ENCODE results near the gene CIRBP. TPM values are rescaled to one million over a fixed set of nuclear protein-coding genes. Genes with fewer than 3 reads are reported as not detected.

The CIRBP gene
- total RNA-seq, 1 experiment from 2014 or later, result 263 TPM

DNA sequence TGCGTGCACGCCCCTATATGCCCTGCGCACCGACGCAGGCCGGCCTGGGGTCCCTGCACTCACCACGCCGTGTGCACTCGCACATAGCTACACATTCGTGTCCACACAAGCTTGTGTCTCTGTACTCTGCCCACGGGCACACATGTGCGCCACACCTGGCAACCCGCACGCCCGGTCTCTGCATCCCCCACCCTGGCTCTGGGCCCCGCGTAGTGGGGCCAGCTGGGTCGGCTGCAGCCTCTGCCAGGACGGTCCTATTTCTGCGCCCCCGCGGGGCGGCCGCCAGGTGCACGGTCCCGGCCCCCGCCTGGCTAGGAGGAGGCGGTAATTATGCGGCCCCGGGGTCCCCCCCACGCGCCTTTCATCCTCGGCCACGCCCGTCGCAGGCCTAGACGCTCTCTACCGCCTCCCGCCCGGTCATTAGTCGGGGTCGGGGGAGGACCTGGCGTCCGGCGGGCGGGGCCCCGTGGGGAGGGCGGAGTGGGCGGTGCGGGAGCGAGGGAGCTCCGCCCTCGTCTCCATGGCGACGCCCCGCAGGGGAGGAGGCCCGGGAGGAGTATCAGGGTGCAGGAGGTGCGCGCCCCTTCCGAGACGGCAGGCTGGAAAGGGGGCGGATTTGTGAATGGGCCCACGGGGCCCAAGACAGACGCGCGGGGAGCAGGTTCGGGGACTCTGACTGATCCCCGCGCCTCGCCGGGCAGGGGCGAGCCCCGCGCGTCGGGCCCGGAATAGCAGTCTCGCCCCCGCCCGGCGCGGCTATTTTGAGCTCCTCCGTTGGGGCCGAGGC is 2.8 kb upstream of the CIRBP start:
- Histone ChIP-seq H3K23me2 (ENCODE audit: insufficient read length, low read depth, low read length, poor library complexity, severe bottlenecking) (peaks cover 28% of the 10 kb centered on the region), H2AK5ac (ENCODE audit: insufficient read length, low read length) (no peak overlapping the region), H3K27ac (ENCODE audit: insufficient read length, low read depth, low read length) (no peak overlapping the region), H3K14ac (ENCODE audit: insufficient read depth, low read length) (no peak overlapping the region), H3T11ph (ENCODE audit: low read length) (no peak overlapping the region), H3K4me1 (ENCODE audit: insufficient read depth, low read length) (peaks cover 4% of the 10 kb centered on the region; the same call in 1 of the 2 replicates), H4K5ac (ENCODE audit: insufficient read length, low read depth, low read length) (no peak overlapping the region), H2BK20ac (ENCODE audit: low read depth, low read length, poor library complexity, severe bottlenecking) (no peak overlapping the region), H4K8ac (replicated peaks; ENCODE audit: insufficient read length, low read depth, low read length) (no peak overlapping the region), H4K20me1 (ENCODE audit: control insufficient read depth, insufficient read depth, insufficient read length) (no peaks in the 10 kb centered on the region), H2BK120ac (ENCODE audit: low read depth, low read length, poor library complexity, severe bottlenecking) (no peak overlapping the region), H3K79me2 (ENCODE audit: insufficient read depth, low read length) (peaks cover 4% of the 10 kb centered on the region; the same call in 1 of the 2 replicates), H3K27me3 (ENCODE audit: insufficient read depth, low read length) (no peaks in the 10 kb centered on the region), H3K56ac (ENCODE audit: insufficient read length, low read depth, low read length) (no peak overlapping the region), H3K4ac (ENCODE audit: low read depth, low read length) (no peak overlapping the region), H3K9ac (ENCODE audit: extremely low read depth, insufficient read length, low read length) (no peak overlapping the region), H3K18ac (ENCODE audit: insufficient read length, low read depth, low read length) (peak overlapping the region; percentile 23), H3K4me2 (ENCODE audit: insufficient read depth, insufficient read length, low read length) (peak overlapping the region; percentile 45), H3K23ac (ENCODE audit: insufficient read length, low read depth, low read length) (no peak overlapping the region), H2BK12ac (ENCODE audit: insufficient read length, low read depth, low read length) (no peak overlapping the region), H3K79me1 (ENCODE audit: insufficient read depth, low read depth, low read length, poor library complexity, severe bottlenecking) (peaks cover 5% of the 10 kb centered on the region), H4K91ac (ENCODE audit: insufficient read length, low read depth, low read length) (no peak overlapping the region), H2AFZ (ENCODE audit: low read length) (no peak overlapping the region), H2BK15ac (ENCODE audit: low read depth, low read length) (no peak overlapping the region), H3K9me3 (ENCODE audit: control insufficient read depth, low read depth, low read length) (no peaks in the 10 kb centered on the region), H2BK5ac (ENCODE audit: insufficient read length, low read length) (no peak overlapping the region)
- Mint-ChIP-seq H3K27ac (peak overlapping the region in 2 of 3 experiments; percentile 55 to 68; a peak in 3 of 7 replicates), H3K4me1 (peaks cover 59 to 64% of the 10 kb centered on the region in 2 experiments), H3K36me3 (ENCODE audit: insufficient read depth in 1 of 3, low read depth in 3 of 3) (peaks cover 11 to 28% (median 15%) of the 10 kb centered on the region in 3 experiments), H3K9me3 (no peaks in the 10 kb centered on the region; a peak in 1 of 5 replicates), H3K27me3 (ENCODE audit: low read depth) (peaks cover 13% of the 10 kb centered on the region), H3K4me3 (peak overlapping the region; percentile 56 to 72)
- TF ChIP-seq, protein P1, sequence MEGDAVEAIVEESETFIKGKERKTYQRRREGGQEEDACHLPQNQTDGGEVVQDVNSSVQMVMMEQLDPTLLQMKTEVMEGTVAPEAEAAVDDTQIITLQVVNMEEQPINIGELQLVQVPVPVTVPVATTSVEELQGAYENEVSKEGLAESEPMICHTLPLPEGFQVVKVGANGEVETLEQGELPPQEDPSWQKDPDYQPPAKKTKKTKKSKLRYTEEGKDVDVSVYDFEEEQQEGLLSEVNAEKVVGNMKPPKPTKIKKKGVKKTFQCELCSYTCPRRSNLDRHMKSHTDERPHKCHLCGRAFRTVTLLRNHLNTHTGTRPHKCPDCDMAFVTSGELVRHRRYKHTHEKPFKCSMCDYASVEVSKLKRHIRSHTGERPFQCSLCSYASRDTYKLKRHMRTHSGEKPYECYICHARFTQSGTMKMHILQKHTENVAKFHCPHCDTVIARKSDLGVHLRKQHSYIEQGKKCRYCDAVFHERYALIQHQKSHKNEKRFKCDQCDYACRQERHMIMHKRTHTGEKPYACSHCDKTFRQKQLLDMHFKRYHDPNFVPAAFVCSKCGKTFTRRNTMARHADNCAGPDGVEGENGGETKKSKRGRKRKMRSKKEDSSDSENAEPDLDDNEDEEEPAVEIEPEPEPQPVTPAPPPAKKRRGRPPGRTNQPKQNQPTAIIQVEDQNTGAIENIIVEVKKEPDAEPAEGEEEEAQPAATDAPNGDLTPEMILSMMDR (conservative IDR thresholded peaks at IDR 0.05), result no peak
- WGBS (ENCODE audit: extremely low coverage, insufficient read length, low lambda C conversion rate), result no CpG with 5 or more reads among the region's 84 CpGs
- DNase-seq, result peak; percentile 87
